HUDEP-2 (cell line): ENCODE results near the gene TRMU.

ENCODE experiments used
- DNase-seq, 76 experiments: peaks; one replicate each; lab custom pipeline; 2025; ENCODE audit not compliant: unreplicated experiment in 76 of 76; lab: John Stamatoyannopoulos, UW

TRMU gene

DNA sequence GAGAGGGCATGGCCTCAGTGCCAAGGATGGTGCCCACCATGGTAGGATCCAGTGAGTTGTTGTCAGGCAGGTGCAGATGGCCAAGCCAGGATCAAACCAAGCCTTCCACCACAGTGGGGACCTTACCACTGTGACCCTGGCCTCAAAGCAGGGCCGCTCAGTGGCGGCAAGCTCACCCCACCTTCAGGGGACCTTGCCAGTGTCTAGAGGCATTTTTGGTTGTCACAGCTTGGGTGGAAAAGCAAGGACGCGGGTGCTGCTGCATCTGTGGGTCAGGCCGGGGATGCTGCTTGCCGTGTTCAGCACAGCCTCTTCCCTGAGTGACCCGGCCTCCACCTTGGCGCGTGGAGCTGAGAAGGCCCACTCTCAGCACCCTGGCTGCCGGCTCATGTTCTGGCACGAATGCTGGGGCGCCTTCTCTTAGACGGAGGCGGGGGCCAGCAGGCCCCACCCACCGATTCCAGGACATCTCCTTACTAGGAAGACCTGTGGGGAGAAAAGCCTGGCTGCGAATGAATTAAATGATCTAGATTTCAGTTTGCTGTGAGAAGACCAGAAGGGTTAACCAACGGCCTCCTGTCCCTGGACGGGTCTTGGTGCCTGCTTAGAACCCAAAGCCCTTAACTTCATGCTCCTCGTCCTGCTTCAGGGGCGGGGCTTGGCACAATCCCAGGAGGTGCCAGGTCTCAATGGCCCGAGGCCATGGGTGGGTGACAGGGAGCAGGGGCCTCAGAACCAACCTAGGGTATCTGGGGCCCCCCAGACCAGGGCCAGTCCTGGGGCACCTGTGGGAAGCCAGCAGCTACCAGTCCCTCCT is 18.9 kb downstream of the TRMU start:
- no peak for DNase-seq

DNA sequence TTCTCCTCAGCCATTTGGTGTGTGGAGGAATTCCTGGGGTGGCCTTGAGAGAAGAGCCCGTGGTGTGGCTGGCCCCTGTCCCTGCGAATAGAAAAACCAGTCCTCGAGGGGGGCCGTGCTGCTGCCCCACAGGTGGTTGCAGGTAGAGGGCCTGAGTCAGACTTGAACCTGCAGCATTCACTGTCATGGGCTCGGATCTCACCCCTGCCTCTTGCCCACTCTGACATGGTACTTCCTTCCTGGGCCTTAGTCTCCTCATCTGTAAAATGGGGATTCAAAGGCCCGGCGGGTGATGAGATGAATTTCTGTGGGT is 19.4 kb downstream of the TRMU start:
- DNase-seq = no peak

DNA sequence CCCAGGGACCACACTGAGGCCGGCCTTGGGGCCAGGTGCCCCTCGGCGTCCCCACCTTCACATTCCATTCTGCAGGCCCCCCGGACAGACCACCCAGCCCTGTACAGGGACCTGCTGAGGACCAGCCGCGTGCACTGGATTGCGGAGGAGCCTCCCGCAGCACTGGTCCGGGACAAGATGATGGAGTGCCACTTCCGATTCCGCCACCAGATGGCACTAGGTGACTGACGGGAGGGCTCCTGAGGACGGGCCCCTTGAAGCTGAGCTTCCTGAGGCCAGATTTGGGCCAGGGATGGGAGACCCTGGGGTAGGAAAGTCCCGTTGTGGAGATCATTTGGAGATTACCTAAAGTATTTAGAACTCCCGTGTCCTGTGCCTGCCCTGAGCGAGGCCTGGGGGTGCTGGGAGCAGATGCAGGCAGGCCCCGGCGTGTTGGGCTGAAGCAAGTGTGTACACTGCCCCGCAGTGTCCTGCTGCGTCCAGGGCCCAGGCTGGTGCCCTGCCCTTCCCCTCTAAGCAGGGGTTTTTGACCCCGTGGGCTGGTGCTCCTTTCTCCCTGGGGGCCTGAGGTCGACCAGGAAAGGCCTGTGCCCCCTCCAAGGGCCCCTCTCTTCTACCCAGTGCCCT is 20.0 kb downstream of the TRMU start:
- DNase-seq = peak in 54 of 76 experiments; percentile 3 to 66 (median 34)

DNA sequence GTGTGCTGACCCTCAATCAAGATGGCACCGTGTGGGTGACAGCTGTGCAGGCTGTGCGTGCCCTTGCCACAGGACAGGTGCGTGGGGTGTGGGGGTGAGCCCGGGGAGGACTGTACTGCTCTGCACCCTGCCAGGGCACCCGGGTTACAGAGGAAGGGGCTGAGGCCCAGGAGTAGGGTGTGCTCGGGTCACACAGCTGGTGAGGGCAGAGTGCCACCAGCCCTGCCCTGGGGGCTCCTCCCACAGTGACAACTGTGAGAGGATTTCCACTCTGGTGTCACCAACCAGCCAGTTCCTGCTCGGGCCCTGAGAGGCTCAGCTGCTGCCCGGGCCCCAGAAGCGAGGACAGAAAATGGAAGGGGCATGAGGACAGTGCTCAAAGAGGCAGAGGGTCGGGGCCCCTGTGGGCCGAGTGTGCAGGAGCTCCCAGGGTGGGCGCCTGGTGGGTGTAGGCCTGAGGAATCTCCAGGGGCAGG is 20.5 kb downstream of the TRMU start:
- no peak for DNase-seq

DNA sequence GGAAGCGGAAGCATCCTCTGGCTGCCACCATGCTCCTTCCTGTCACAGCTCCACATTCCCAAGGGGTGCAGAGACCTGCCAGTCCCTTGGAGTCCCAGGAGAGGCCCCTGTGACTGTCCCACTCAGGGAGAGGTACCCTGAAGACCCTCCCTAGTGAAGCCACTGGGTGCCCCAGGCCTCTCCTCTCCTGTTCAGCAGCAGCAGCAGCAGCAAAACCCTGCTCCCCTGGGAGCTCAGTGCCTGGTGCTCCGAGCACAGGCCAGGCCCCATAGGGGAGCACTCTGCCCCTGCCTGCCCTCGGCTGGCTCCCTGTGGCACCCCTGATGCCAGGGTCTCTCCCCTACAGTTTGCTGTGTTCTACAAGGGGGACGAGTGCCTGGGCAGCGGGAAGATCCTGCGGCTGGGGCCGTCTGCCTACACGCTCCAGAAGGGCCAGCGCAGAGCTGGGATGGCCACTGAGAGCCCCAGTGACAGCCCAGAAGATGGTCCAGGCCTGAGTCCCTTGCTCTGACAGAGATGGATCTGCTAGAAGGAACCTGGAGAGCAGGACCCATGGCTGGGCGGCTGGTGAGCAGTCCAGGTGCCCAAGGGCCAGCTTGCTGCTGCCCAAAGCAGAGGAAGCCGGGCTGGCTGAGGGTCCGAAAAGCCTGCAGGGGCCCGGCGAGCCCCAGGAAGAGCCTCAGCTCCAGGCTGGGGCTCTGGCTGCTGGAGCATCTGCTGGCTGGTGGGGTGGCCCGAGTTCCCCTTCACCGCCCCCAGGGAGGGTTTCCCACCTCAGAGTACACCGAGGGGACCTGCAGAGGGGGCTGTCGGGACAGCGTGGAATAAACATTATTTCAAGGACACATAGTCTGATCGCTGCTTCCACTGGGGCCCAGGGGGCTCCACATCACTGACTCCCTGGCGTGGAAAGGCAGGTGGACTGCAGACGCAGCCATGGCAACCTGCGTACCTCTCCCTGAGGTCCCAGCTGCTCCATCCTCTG is 21.3 kb downstream of the TRMU start:
- no peak for DNase-seq

DNA sequence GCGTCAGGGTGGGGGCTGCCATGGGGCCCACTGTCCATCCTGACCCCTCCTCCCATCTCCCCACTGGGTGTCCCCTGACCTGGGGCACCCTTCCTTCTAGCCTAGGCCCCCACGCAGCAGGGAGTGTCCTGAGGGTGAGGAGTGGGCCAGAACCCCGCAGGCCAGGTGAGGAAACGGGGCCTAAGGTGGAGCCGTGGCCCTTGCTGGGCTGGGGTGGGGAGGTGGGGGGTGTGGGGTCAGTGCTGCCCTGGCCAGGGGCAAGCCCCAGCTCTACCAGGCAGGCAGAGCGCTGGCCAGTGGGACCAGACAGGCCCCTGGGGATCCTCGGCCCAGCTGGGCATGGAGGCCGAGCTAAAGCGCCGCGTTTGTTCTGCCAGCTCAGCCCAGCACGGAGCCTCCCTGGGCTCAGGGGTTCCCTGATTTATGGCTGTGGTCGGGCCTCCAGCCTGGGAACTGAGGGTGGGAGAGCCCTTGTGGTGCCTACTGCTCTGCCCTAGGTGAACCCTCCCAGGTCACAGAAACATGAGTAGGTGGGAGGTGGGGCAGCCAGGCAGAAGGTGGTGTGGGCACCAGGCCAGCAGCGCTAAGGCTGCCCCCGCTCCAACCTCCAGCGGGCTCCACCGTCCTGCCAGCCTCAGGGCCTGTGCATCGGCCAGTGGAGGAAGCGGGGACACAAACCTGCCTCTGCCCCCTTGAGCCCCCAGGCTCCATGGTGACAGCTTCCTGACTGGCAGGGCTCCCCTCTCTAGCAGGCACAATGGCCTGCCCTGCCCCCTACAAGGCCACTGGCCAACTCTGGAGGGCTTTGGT is 22.4 kb downstream of the TRMU start:
- no peak for DNase-seq

DNA sequence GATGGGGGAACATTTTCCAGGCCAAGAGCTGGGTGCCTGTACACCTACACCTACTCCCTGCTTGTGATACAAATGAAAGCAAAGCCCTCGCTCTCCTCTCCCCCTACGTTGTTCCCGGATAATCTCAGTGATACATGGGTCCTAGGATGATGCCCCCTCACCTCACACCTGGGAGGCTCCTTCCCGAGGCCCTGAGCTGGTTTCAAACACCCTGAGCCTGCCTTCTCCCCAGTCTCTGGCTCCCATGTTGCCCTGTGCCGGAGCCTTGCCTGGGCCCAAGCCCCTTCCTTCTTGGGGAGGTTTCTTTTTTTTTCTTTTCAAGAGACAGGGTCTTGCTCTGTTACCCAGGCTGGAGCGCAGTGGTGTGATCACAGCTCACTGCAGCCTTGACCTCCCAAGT is 23.3 kb downstream of the TRMU start:
- no peak for DNase-seq

DNA sequence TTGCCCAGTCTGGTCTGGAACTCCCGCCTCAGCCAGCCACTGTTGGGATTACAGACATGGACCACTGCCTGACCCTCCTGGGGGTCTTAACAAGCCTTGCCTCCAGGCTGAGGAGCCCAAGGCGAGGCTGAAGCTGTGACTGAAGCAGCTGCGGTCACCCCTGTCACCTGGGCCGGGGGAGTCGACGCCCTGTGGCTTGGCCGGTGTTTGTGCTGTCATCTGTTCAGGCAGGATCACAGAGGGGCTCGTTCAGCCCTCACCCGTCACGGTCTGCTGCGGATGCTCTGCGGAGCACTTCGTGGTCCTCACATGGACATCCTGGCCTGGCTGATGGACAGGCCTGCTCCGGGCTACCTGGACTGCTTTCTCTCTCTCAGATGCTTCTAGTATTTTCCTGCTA is 23.8 kb downstream of the TRMU start:
- no peak for DNase-seq

DNA sequence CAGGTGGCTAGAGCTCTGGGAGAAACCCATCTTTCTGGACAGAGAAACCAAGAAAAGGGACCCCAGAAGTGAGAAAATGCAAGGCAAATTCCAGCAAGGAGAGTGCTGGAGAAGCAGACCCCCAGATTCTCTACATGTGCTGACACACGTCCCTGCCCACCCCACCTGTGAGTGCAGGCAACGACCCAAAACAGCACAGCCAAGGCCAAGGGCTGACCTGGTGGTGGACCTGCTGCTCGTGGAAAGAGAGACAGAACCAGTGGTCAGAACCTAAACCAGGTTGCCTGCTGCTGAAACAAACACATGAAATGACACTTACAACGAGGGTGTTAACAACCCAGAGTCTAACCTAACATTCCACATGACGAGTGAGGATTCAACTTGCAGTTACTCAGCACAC is 24.6 kb downstream of the TRMU start:
- no peak for DNase-seq

DNA sequence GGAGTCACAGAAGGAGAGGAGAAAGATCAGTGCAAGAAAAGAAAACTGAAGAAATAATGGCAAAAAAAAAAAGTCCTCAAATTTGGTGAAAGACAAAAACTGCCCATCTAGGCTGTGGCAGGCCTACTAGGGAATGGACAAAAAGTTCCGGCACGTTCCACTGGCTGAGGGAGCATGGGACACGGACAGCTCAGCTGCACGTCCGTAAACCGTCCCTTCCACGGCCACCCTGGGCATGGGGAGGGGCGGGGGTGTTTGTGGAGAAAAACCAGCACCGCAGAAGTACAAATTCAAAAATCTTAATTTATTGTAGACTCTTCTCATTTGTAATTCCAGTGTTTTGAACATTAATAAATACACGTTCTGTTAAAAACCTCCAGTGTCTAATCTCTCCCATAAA is 25.4 kb downstream of the TRMU start:
- no peak for DNase-seq

DNA sequence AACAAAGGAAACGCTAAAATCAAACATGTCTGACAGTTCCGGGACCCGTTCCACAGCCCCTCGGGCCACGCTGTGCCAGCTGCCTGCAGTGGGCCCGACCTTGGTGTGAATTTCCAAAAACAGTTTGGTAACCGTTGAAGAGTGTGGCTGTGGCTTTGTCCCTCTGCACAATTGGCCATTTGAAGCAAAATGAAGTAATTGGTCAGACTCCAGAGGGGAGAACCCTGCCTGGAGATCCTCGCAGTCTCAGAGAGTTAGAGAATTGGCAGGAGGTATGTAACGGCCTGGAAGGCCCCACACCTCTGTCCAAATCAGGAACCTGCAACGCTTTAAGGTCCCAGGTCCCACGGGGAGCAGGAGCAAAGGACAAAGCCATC is 26.3 kb downstream of the TRMU start:
- DNase-seq = no peak

DNA sequence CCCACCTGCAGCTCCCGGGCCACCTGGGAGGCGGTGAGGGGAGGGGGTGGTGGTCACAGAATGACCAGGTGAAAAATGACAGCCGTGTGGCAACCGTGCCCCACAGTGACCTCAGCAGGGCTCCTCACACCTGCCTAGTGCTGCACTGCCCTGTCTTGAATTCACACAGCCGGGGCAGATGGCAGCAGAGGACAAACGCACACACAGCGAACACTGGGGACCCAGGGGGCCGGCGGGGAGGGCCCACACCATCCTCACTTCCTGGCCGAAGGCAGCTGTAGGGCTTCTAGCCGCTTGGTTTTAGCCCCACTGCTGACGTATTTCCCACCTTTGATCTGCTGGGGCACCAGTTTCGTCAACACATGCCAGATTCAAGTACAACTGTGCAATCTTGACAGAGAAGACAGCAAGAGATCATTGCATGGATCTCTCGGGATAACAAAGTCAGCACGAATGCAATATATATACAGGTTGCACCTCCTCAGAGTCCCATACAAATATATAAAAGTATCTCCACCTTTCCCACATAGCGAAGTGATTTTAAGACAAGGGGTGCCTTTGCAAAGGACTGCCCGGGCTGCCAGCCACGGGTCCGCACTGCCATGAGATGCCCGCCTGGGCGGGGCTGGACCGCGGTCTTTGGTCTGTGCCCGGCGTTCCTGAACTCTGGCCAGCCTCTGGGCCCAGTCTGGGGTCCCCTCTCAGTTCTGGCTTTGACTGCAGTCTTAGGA is 26.9 kb downstream of the TRMU start:
- DNase-seq = no peak

DNA sequence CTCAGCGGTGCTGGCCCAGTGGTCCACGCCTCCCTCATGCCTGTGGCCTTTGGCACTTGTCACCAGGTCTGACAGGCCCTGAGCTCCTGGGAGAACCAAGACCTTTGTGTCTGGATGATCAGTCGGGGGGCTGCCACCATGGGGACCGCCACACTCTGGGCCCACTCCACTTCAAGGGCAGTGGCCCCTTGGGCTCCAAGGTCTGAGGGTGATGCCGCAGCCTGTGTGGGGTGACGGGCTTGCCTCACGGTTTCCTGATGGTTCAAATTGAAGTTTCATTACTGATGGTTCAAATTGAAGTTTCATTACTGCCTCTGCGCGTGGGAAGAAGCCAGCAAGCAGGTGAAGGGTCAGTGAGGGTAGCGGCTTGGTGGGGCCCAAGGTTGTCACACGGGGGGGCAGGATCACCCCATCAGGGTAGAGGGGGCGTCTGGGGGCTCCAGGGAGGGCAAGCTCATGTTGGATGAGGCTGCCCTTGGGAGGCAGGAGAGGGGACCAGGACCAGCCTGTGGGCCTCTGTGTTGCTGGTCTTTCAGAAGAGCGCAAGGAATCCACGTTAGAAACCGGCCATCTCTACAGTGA is 27.5 kb downstream of the TRMU start:
- no peak for DNase-seq

DNA sequence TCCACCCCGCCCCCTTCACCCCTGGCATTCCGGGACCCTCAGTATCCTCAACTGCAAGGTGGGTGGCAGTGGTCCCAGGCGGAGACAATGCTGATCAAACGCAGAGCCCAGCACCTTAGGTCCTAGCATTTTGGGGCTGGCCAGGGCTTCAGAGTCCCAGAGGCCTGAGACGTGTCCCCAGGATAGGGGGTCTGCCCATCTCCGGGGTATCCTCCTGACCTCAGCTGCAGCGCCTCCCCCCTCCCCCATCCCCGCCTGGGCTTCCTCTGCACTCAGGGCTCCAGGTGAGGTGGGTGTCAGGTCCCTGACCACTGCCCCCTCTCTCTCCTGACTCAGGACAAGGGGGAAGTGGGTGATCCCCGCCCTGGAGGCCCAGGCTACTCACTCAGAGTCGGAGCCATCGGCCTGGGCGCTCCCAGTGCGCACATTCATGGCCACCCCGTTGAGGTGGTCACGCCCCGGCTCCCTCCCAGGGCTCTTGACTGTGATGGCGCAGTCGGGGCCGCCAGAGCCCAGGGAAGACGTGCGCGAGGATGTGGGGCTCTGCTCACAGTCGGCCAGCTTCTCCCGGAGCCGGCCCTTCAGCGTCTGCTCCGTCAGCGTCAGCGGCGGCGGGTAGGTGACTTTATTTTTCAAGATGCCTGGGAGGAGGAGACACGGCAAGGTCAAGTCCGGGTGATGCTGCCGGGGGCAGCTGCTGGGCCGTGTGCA is 28.3 kb downstream of the TRMU start:
- DNase-seq = no peak

DNA sequence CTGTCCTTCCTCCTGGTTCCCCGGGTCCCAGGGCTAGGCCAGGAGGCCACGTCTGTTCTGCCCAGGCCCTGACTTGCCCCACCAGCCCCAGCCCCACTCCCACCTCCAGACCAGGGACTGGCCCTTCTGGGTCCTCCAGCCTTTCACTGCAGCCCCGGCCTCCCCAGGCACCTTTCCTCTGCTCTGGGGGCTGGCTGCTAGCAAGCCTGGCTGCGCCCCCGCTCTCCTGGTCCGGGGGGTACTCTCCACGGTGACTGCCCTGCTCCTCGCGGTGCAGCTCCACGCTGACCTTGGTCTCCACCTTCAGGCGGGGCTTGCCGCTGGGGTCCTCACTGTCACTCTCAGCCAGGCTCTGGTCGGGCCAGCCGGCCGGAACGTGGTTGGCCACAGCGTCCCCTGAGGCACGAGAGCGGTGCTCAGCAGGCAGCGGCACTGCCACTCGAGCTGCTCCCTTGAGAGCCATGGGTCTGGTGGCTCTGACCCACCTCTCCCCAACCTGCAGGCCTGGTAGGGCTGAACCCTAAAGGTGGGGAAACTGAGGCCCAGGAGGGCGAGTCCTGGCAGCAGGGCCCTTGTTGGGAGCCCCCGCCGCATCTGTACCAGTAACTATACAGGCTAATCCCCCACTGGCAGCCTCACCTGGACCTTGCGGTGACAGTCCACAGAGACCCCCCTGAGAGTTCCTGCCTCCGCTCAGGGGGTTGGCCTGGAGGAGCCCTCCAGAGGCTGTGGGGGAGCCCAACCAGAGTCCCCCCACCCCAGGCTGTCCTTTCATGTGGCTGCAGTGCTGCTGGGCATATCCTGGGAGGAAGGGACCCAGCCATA is 29.0 kb downstream of the TRMU start:
- no peak for DNase-seq

DNA sequence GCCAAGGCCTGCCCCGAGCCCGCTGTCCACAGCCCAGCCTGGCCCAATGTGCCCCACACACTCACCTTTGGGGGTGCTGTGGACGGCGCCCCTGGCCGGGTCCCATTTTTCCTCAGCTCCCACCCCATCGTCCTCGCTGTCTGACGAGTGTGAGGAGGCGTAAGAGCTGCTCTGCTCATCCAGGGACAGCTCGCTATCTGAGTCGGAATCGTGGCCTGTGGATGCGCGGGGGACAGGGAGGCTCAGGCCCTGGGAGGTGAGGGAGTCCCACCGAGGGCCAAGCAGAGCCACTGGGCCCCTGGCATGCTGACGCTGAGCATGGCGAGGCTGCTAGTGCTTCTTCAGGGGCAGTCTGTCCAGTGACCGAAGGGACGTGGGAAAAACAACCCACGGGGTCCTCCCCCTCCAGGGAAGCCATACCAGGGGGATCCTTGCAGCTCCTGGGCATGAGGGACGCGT is 29.7 kb downstream of the TRMU start:
- DNase-seq = no peak

DNA sequence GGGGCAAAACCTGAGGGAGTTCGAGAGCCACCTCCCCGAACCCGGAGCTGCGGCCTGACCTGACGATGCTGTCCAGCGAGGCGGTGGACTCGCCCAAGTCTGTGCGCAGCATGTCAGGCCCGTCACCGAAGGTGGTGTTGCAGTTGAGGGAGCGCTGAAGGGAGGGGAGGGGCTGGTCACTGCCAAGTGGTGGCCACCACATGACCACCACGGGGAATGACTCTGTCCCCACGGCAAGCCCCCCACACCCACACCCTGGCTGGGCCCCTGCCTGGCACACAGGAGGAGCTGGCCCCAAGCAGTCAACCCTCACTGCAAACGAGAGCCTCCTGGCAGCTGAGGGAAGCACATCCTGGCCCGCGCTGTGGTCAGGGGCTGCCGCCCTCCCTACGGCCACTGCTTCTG is 30.8 kb downstream of the TRMU start:
- no peak for DNase-seq
